ENCODE results near the gene PUM1.

Gene PUM1

DNA sequence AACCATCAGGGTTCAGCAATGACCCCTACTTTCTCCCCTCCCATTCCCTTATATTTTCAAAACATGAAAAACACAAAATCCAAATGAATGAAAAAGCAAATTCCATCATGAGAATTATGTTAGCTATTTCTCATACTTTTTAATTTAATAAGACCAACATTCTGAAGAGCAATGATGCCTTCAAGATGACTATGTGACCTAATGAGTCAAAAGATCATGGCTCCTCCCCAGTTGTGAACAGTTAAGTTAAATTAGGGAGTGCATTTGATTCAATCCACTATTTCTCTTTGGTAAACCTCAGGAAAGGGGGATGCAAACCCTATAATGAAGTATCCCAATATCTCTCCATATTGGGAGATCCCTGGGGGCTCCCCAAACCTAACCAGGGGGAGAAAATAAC, 36.5 kb downstream of the PUM1 start:
- no peak for DNase-seq (ENCODE audit: low spot score)

DNA sequence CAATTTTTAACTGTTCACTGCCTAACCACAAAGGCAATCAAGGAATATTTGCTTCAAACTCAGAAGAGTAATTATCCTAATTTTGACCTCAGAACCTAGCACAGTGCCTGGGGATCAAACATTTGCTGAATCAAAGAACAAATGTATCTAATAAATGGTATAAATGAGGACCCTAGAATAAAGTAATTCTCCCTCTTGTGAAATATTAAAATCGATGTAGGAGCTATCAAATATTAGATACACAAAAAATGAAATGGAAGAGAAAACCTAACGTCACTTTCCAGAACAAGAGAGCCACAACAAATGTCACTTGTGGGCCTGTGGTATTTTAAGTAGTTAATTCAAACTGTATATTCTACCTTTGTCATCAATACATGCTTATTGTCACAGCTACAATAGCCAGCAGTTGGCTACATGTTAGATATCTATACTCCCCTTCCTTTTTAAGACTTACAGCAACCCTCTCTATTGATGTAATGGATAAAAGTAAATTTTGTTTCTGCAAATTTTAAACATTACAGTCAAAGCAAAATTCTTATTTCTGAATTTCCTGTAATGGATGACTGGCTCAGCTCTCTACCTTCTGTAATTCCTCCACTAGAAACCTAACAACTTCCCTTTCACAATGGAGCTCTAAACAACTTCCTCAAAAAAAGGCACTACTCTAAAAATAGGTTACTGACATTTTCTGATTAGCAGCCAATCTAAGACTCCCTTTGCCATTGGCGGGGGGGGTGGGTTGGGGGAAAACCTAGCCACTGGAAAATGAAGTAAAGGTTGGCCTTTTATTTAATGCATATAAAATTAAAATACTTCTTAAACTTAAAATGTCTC, 37.6 kb downstream of the PUM1 start:
- no peak for DNase-seq (ENCODE audit: low spot score)

DNA sequence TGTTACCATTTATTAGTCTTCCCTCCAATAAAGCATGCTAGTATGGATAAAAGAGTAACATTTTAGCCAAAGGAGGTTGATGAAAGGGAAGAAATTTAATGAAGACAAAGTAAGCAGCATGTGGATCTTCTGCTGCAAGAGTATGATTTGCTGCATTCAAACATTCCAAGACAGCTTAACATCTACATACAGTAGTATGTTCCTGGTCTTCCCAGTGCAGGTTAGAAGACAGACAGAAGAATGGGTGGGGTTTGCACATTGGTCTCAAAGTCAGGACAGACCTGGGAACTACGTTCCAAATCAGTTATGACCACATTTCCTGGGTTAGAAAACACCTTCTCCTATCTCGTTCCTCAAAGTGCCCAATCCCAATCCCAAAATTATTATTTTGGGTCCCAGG, 43.3 kb downstream of the PUM1 start:
- DNase-seq (ENCODE audit: low spot score): no peak

DNA sequence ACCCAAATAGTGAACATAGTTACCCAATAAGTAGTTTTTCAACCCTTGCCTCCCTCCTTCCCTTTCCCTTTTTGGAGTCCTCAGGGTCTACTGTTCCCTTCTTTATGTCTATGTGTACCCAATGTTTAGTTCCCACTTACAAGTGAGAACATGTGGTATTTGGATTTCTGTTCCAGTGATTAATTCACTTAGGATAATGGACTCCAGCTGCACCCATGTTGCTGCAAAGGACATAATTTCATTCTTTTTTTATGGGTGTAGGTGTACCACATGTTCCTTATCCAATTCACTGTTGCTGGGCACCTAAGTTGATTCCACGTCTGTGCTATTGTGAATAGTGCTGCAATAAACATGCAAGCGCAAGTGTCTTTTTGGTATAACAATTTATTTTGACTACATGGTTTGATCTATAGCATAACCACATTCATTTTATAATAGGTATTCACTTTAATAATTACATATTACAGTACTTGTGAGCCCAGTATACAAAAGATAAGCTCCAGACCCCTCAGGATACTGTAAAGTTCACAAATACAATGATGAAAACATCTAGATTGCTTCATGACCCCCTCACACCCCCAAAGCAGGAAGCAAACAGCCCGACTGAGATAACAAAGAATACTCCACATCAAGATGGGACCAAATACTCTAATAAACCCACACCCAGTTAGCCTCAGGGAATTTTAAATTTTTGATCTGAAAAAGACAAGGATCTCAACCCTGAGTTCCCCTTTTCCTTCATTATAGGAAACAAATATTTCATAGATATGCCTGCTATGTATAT, 45.3 kb downstream of the PUM1 start:
- no peak for DNase-seq (ENCODE audit: low spot score)

DNA sequence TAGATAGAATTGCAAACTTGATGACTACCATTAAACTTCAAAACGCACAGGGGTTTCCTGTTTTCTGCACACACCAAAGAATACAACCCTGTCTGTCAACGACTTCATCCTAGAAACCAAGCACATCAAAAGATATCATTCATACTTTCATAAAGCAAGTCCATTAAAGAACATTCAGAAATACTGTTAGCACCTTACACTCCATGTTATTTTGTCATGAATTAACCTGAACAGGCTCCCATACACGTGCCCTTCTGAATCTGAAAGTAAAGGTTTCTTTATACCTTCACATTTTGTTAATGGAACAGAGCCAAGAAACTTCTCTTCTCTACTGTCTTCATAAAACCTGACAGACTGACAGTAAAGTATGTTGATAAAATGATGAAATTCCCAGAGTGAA, 46.1 kb downstream of the PUM1 start:
- DNase-seq (ENCODE audit: low spot score): peak; percentile 10

DNA sequence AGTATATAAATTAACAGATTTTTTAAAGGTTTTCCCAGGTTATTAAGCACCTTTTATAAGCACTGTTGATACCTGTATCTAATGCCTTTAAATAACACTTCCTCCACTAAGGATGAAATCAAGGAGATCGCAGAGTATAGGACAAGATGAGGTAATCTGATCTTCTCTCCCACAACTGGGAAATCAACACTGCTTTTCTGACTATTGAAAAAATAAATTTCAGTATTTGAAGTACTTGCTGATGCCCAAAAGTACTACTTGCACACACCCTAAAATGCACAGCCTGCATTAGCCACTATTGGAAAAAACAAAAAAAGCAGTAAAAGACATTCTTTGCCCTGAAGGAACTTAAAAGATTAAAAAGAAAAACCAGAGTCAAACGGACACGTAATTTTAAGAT, 48.6 kb downstream of the PUM1 start:
- no peak for DNase-seq (ENCODE audit: low spot score)

DNA sequence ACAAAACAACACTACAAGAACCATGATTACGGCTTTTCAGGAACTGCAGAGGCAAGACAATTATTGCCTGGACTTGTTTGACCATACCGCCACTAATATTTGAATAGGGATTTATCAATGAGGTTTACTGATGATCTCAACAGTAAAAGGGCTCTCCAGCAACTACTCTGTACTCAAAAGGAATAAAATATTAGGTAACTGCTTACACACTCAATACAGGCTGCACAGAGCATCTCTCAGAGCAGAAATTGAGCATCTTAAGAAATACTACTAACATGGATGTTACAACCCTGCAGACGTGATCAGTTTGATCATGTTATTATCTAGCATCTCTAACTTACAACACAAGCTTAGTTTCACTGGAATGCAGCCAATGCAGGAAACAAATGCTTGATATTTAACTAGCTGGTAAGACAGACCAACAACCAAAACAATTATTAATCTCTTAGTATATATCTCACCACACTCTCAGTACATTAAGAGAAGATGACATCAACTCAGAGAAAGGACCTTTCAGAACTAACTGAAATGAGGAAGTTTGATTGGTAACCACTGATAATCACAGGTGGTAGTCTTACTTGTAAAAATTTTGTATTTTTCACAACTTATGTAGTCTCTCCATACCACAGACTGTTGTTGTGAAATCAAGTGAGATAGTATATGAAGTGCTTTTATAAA, 52.2 kb downstream of the PUM1 start:
- DNase-seq (ENCODE audit: low spot score): peak; percentile 1

DNA sequence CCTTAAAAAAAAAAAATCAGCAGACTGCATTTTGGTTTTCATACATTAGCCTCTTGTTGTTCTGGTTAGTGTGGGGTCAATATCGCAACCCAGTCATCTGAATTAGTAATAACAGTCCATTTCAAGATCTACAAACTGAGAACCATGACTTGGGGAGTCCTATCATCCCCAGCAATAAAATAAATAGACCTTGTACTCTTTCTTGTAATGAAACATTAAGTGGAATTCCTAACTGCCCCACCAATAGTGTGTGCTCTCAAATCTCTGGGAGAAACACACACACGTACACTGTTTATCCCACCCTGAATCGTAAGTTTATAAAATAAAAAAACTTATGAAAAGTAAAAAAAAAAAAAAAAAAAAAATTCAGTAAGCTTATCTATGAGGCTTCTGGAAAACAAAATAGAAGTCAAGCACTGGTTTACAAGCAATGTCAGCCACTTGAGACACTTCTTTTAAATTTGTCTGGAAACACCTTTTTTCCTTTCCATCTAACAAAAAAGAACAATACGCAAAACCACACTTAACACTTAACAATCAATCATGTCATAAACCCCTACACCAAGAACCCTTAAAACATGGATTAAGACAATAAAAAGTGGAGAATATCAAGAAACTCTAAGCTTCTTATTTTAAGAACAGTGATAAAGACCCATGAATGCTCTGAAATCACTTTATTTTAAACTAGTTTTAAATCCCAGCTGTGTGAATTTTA, 53.1 kb downstream of the PUM1 start:
- DNase-seq (ENCODE audit: low spot score): no peak

DNA sequence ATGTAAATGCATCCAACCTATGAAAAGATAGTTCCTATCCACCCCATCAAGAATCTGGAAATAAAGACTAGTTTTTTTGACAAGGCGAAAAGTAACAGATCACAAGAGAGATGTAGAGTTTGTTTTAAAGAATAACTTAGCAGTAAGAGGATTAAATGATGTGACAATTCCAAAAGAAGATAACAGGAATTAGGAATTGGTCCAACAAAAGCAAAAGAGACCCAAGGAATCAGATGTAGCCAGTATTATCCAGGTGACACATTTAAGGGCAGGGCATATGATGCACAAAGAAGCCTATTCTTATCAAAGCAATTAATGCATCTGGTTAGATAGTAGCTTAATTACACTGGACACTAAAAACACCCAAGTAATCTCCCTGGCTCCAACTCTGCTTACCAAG, 53.8 kb downstream of the PUM1 start:
- DNase-seq (ENCODE audit: low spot score): no peak

DNA sequence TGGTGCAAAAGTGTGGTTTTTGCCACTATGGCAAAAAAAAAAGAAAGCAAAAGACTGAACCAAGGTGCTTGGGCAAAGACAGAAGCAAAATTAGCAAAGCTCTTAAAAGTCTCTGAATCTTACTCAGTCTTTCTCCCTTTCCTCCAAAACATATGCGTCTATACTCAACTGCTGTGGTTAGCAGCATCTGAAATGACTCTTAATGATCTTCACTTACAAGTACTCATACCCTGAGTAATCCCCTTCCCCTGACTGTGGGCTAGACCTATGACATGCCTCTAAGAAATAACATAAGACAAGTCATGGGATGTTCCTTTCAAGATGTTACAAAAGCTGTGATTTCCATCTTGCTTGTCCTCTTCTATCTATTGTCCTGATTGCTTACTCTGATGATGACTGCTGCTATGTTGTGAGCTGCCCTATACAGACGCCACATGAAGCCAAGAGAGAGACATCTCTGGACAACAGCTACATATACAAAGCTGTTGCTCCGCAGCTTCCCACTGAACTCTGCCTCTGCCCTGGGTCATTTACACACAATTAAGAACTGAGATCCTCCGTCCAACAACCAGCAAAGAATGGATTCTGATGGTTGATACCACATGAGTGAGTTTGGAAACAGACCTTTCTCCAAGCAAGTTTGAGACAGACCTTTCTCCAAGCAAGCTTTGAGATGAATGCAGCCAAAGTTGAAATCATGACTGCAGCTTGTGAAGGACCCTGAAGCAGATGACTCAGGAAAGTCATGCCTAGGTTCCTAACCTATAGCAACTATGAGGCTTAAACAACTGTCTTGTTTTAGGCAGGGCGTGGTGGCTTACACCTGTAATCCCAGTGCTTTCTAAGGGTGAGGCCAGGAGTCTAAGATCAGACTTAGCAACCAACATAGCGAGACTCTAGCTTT, 55.2 kb downstream of the PUM1 start:
- peak; percentile 44 for DNase-seq (ENCODE audit: low spot score)

DNA sequence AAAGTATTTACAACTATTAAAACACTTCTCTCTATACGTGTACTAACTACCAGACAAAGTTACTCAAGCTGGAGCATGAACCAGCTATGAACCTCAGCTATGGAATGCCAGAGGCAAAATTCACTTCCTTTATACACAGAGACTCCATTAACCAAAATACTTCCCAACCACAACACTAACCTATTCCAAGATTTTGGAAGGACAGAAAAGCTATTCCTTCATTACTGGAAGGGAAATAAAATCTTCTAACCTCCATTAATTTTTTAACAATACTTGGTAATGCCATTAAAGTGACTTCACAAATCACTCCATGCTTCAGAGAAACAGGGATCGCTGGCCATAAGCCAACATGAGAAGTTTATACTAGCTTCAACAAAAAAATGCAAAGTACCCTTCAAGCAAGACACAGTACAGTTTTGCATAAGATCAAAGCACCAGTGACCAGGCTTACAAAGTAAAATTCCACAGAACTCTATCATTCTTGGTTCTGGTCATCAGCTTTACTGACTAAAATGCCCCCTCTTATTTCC, 58.0 kb downstream of the PUM1 start:
- no peak for DNase-seq (ENCODE audit: low spot score)

DNA sequence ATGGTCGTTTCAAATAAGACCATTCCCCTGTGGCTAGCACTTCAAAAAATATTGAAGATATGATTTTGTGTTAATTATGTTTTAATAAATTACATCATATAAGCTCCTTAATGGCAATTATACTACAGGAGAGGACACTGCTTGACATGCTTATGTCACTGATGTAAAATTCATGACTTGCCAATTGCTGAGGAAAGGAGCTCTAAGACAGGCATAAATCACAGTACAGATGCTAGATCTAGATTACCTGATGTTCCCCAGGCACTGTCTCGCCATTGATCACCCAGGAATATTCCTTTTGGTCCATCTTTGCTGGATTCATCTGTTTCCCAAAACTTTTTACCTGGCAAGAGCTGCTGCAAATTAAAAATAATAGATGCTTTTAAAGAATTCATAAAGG, 58.8 kb downstream of the PUM1 start:
- DNase-seq (ENCODE audit: low spot score): no peak

DNA sequence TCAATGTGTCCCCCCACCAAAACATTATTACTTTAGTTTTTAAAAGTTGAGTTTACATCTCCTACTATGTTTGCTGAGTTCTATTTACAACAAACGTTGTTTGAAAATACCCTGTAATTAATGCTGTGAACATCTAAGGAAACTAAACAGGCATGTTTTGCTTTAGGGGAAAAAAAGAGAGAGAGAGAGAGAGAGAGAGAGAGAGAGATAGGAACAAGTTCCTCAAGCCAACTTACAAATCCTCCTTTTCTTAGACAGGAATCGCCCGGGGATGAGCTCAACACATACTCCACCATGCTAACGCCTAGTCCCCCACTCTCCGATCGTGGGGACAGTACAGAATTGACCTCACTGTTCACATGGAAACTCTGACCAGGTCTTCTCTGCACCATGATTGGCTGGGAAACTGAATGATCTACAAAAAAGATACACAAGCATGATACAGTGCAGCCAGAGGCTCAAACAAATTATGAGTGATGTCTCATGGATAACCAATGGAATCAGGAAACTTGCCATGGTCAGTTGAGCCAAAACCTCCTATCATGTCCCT, 59.8 kb downstream of the PUM1 start:
- no peak for DNase-seq (ENCODE audit: low spot score)

DNA sequence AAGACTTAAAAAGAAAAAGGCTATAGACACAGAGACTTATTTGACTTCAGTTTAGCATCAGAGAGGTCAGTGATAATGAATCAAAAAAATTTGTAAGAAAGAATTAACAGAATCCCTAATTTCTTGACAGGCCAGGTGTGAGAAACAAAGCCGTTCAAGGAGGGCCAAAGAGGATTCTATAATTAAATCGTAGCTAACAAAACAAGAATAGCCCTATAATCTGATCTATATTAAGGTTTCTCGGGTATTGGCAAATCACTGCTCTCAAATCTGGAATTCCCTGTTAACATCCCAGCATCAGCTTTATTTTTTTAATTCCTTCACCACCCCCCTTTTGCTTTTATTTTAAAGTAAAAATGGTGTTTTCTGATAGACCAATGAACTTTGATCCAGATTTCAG, 60.3 kb downstream of the PUM1 start:
- no peak for DNase-seq (ENCODE audit: low spot score)

DNA sequence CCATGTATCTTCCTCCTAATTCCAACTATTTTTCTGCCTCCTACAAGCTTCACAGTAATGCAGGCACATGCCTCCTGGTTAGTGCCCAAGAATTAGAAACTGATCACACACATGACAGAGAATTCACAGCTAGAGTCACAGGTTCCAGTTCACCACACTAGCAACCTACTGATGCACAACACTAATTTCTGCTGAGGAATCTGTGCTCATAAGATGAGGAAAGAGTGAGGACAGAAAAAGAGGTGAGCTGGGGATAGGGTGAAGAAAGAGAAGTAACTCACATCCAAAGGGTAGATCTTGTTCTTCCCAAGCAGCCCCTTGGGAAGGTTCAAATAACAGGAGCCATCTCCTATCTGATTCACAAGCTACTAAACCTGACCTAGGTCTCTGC, 61.3 kb downstream of the PUM1 start:
- DNase-seq (ENCODE audit: low spot score): no peak

DNA sequence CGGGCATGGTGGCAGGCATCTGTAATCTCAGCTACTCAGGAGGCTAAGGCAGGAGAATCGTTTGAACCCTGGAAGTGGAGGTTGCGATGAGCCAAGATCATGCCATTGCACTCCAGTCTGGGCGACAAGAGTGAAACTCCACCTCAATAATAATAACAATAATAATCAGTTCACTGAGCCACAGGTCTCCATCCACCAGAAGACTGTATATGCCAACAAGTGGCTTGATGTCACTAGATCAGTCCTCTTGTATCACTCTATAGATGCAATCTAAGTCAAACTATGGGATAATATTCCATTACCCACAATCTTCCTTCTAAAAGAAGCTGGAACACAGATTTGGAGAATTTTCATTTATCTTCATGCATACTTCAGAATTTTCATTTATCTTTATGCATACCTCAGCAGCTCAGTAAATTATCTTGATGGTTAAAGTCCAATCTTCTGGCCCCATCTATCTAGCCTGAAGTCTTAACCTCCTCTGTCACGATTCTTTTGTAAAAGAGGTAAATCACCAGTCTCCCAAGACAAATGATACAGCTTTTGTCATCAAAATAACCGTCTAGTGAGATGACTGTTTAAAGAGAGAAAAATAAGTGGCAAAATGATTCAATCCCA, 61.8 kb downstream of the PUM1 start:
- no peak for DNase-seq (ENCODE audit: low spot score)

DNA sequence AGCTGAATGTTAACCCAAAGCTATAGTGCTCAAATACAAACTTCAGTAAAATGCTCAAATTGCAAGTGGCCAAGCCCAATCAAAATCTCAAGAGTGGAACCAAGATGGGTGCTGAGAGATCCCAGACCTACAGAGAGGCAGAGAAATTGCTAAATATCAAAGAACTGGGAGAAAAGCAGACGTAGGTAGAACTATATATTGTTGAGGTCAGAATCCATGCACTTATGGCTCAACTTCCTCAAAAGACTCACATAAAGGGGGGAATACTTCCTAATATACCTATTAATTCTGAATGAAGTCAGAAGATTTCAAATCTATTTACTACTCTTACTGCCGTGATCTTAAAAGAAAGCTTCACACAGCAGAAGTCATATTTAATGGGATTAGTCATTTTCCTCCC, 65.2 kb downstream of the PUM1 start:
- DNase-seq (ENCODE audit: low spot score): no peak

DNA sequence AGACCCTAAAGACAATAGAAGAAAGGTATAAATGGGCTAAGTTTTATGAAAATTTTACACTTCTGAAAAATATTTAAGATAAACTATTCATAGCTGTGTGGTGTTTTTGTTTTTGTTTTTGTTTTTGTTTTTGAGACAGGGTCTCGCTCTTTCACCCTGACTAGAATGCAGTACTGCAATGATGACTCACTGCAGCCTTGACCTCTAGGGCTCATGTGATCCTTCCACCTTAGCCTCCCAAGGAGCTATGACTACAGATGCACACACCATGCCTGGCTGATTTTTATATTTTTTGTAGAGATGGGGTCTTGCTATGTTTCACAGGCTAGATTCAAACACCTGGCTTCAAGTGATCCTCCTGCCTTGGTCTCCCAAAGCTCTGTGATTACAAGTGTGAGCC, 66.6 kb downstream of the PUM1 start:
- DNase-seq (ENCODE audit: low spot score): no peak

DNA sequence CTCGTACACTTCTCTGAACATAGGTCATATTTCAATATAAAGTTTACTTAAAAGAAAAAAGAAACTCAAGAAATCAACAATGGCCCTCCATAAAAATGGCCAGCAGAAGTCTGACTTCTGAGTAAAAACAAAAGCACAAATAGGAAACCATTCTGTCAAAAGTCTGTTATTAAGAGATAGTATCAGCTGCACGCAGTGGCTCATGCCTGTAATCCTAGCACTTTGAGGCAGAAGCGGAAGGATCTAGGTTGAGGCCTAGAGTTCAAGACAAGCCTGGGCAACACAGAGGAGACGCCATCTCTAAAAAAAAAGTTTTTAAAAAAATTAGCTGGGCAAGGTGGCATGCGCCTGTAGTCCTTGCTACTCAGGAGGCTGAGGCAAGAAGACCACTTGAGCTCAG, 67.3 kb downstream of the PUM1 start:
- no peak for DNase-seq (ENCODE audit: low spot score)

DNA sequence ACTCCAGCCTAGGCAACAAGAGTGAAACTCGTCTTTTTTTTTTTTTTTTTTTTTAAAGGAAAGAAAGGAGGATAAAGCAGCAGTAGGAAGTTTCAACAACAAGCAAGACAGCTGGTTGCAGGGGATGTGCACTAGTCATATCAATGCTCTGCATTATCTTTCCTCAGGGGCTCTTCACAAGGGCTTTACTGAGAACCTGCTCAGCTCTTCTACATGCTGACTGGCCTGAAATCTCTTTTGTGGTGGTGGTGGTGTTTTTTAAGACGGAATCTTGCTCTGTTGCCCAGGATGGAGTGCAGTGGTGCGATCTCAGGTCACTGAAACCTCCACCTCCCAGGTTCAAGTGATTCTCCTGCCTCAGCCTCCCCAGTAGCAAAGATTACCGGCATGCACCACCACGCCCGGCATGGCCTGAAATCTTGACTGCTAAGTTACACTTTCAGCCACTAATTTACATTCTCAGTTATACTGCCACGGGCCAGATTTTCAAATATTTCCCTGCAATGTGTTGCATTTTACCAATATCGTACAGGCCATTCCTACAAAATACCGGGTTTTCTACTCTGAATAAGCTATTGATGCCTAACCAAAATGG, 68.0 kb downstream of the PUM1 start:
- no peak for DNase-seq (ENCODE audit: low spot score)

Measured in CD4-positive, alpha-beta T cell treated with Interleukin-15 for 4 hours (primary cell).